Measurements from ENCODE around the gene LUM. TPM values are rescaled to one million over a fixed set of nuclear protein-coding genes. Genes with fewer than 3 reads are reported as not detected.

Gene LUM
- polyA plus RNA-seq, 3 donors, result 38.0 to 52.1 (median 43.2) TPM

Other genes starting within 250 kb of the LUM start
- gene CCER1, start 156.3 kb downstream of the LUM start, polyA plus RNA-seq (ENCODE audit: insufficient read length in 3 of 3), result not detected
- gene EPYC, start 106.5 kb downstream of the LUM start, polyA plus RNA-seq (ENCODE audit: insufficient read length in 3 of 3), result not detected
- under 1 TPM in 1 of 3 donors, not detected in 2; 0.06 TPM for gene KERA, start 53.5 kb downstream of the LUM start, polyA plus RNA-seq (ENCODE audit: insufficient read length in 3 of 3)
- gene DCN, start 71.3 kb upstream of the LUM start, polyA plus RNA-seq (ENCODE audit: insufficient read length in 3 of 3), result 100 to 1,000 TPM; 446 to 532 (median 446) TPM